Hematopoietic multipotent progenitor cell treated with erythropoietin and hydrocortisone succinate and interleukin-3 and kit ligand, for 4 days (in vitro differentiated cells): Measurements from ENCODE around the gene LMAN2.
"Not testable (repeated sequence)": the region's sequence is repeated elsewhere in the genome, so short reads cannot be mapped to it uniquely, and the experiment has no call there.

ENCODE experiments used
- DNase-seq: peaks from one replicate; pipeline ENCODE4 v3.0.0-alpha.2; 2015

LMAN2 gene

GRCh38 chr5:177325868-177326381 lies 25.5 kb downstream of the LMAN2 start:
- DNase-seq = no peak

- DNase-seq = peak; percentile 78
Observed at GRCh38 chr5:177320879-177321278, 30.6 kb downstream of the LMAN2 start.

DNA sequence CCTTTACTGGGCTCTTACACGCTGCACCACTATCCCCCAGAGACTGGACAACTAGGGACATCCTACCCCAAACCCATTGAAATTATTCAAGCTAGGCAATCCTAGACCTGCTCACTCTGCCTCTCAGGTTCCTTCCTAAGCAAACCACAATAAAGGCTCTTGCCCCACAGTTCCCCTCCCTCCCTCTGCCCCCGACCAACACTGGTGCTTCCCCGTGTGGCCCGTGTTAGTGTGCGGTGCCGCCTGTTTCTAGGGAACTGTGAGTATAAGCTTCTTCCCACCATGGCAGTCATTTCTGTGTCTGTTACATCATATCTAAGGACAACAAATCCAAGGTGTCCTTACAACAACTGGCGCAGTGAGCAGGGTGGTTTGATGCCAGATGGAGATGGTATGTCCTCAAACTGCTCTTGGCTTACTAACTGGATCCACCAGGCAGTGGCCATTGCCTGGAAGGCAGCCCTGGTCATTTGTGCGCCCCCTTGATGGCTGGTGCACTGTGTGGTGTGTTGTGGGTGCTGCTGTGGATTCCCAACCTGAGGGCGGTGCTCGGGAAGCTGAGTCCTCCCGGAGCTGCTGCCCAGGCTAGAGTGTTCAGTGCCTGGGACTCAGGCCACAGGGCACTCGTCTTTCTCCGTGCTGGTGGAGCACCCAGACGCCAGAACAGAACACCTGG lies 31.4 kb downstream of the LMAN2 start:
- peak; percentile 37 for DNase-seq

DNA sequence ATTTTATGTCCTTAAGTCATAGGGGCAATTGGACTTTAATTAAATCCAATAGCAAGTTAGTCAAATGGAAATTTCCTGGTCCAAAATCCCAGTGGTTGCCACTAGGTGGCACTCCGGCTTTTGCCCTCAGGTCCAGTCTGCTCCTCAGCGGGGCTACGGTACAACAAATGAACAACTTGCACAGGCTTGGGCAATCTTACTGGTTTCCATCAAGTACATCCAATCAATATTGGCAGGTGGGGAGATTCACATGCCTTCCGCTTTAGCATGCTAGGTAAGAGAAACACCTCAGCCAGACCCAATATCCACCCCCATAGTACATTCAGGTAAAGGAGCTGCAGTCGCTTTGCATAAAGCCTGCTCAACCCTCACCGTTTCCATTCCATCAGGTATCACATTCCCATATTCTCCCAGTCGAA lies 33.5 kb downstream of the LMAN2 start:
- DNase-seq = peak; percentile 91

DNA sequence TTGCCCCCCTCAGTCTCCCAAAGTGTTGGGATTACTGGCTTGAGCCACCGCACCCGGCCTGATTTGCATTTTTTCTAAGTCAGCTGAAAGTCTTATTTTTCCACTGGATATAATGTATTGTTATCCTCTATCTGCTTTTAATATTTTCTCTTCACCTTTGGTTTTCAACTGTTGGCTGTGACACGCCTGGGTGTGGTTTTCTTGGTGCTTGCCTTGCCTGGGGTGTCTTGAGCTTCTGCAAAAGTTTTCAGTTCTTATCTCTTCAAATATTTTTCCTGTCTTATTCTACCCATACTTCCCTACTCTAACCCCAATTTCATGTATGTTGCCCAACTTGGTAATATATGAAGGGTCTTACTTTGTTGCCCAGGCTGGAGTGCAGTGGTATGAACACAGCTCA lies 35.5 kb downstream of the LMAN2 start:
- DNase-seq = peak; percentile 61

DNA sequence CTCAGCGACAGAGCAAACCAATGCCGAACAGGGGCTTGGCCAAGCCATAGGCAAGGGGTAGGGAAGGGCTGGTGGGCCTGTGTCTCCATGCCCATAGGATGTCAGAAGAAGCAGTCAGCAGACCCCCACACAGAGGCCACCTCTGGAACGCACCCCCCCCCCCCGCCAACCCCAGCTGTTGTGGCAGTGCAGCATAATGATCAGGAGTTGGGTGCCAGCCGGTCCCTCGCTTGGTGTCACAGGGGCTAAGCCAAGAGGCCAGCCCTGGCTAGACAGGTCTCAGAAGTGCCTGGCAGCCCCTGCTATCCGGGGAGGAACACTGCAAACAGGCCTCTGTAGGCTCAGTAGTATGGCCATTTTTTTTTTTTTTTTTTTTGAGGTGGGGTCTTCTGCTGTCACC lies 36.1 kb downstream of the LMAN2 start:
- DNase-seq = no peak

GRCh38 chr5:177314376-177315342 lies 36.8 kb downstream of the LMAN2 start:
- no peak for DNase-seq

DNA sequence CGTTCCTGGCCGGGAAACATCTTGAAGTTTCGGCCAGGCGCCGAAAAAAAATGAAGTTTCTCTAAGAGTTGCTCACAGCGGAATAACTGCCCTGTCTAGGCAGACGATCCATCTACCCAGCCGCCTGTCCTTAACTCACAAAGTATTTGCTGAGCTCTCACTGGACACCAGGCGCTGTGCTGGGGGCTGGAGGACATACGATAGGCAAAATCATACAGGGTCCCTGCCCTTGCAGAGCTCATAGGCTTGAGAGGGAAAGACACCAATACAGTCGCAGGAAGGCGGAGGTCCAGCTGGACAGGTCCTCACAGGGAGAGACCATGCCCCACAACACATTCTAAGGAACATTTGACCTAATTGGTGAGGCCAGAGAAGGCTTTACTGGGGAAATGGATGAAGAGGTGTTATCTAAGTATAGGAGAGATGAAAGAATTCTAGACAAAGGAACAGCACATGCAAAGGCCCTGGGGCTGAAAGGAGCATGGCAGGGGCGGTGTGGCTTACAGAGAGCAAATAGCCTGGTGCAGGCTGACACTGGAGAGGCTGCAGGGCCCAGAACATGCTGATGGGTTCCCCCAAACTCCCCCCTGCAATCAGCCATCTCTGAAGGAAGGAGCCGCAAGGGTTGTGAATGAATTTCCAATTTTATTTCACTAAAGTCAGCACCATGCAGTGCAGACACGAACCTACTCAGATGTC lies 37.8 kb downstream of the LMAN2 start:
- DNase-seq = no peak

DNA sequence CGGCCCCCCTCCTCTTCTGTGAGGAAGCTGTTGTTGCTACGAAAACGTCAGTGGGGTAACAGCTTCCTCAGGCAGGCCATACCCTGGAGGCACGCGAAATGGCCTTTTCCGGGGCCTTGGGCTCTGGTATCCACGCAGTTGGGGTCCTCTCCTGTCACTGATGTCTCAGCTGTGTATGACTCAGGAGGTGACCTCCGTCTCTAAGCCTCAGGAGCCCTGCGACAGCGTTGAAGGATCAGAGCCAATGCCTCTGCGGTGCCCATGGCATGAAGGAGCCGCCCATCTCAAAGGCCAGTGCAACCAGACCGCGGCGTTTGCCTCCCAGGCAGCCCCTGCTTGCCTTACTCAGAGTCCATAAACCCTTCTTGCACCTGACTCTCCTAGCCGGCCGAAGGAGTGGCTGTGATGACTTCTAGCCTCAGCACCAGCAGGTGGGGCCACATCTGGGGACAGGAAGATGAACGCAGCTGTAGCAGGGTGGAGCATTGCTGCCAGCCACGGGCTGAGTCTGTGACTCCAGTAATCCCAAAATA lies 38.8 kb downstream of the LMAN2 start:
- DNase-seq = peak; percentile 72

DNA sequence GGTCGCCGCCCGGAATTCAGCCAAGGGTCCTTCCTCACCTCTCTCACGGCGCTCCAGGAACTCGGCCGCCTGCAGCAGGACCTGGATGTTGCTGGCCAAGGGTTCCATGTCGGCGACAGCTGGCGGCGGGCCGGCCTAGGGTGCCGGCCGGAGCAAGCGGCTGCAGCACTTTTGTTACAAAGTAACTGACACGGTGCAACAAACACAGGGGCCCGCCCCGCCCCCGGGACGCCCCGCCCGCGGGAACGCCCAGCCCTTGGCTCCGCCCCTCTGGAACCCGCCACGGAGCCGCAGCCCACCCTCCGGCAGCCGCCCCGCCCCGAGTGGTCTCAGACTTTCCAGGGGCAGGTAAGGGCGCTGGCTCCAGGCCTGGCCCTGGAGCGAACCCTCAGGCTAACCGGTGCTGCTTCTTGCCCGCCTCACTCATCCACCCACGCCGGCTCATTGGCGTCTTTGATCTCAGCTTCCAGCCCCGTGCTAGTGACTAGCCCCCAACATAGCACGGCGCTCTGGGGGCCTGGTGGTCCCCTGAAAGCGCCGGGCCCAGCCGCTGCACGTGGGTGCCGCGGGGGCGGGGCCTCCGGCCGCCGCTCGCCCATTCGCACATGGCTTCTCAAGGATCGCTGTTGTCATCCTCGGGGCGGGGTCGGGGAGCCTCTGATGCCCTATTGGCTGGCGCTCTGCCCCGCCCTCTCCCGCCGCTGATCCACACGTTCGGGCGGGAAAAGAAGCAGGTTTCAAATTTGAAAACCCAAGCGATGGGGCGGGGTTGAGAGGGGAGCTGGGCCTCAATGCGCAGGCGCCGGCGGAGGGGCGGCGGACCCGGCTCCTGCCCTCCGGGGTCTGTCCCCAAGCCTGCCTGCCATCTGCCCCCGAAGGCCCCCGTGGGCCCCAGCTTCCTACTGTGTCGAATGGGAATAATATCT lies 39.5 kb downstream of the LMAN2 start, which contains the start of gene MXD3:
Gene MXD3, minus strand, starts transcription at position 176 of the 926 bp plus-strand sequence. Its CDS starts 68 bp downstream, at position 108.
- DNase-seq = peak; percentile 100

DNA sequence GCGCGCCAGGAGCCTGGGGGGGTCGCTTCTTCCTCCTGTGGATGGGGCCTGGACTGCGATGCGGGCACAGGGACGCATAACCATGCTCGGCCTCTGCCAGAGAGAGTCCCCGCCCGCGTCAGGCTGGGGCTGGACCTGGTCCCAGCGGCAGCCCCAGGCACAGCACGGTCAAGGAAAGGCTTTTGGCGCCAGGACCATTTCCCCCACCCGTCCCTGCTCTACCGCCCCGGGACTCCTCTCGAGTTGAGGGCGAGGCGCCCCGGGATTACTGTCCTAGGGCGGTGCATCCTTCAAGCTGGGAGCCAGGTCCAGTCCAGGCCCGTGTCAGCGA lies 40.1 kb downstream of the LMAN2 start:
- peak; percentile 34 for DNase-seq

- peak; percentile 87 for DNase-seq
Observed at GRCh38 chr5:177310757-177311391, 40.6 kb downstream of the LMAN2 start.

DNA sequence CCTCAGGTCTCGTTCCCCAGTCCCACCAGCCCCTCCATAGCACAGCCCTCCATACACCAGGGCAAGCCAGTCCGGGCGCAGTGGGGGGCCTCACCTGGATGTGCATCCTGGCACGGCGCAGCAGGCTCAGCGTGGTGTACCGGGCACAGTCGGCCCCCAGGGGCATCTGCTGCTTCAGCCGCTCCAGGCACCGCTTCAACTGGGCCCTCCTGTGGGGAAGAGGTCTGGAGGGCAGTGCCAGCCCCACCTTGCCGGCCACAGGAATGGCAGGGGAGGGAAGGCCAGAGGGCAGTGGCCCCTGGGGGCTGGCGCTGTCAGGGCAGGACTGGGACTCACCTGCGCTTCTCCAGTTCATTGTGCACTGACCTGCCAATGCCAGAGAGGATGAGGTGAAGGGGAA lies 41.1 kb downstream of the LMAN2 start:
- no peak for DNase-seq

GRCh38 chr5:177309351-177310191 lies 41.9 kb downstream of the LMAN2 start:
- peak; percentile 84 for DNase-seq

DNA sequence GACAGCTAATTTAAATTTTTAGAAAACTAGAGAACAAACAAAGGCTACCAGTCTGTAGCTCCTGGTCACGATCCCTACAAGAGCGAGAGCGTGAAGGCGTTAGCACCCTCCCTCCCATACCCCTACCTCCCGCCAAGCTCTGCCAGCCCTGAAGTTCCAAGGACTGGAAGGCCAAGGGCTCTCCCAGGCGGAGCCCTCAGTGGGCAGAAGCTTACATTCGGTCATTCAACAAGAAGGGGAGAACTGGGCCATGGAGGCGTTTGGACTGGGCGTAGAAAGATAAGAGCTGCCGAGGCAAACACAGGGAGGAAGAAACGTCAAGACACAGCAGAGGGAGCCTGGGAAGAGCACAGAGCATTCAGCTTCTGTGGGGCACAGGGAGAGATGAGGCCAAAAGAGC lies 42.7 kb downstream of the LMAN2 start:
- no peak for DNase-seq

- no peak for DNase-seq
Observed at GRCh38 chr5:177307544-177308363, 43.7 kb downstream of the LMAN2 start.

GRCh38 chr5:177306674-177307543 lies 44.6 kb downstream of the LMAN2 start:
- DNase-seq = peak; percentile 84

DNA sequence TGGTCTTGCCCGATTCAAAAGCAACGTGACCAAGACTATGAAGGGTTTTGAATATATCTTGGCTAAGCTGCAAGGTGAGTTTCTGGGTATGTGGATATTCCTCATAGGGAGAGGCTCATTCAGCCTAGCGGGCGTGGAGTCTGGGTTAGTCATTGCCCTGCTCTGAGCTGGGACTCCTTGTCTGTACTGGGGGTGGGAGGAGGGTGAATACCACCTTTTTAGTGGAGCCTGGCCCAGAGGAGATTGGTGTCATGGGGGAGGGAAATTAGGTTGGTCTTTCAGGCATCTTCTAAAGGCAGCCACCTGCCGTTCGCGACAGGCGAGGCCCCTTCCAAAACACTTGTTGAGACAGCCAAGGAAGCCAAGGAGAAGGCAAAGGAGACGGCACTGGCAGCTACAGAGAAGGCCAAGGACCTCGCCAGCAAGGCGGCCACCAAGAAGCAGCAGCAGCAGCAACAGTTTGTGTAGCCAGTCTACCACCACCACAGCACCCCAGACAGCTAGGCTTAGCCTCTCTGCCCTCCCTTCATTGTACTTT lies 45.3 kb downstream of the LMAN2 start:
- not testable (repeated sequence) for DNase-seq
